ENCODE results near the gene SPACA9. TPM values are rescaled to one million over a fixed set of nuclear protein-coding genes. Genes with fewer than 3 reads are reported as not detected.

The SPACA9 gene
- total RNA-seq = 1 to 10 TPM; 1.6 to 2.6 TPM

DNA sequence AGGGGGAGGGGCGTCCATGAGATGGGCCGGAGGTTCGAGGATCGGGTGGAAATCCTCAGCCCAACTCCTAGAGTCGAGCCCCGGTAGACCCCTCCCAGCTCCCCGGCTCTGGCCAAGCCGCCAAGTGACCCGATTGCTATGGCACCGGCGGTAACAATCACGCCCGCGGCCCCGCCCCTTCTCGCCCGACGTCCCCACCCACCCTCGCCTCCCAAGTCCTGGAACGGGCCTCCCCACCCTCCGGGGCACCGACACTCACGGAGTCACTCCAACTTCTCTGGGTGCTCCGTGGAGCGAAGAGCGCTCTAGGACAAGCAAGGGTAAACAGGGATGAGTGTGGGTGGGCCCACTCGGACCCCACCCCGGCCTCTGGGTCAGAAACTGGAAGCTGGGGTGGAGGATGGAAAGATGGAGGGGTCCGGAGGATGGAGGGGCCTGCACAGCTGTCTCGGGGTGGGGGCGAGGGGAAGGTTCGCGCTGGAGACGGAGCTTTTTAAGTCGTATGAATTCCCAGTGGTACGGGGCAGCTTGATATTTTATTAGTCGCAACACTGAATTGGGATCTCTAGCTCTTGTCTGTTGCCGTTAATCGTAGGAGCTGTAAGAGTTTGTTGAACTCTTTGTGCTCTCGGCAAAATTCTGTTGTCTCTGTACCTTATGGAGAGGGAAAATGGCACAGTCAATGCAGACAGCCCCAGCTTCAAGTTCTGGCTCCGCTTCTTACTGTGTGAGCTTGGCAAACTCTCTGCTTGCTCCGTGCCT, at the start of gene SPACA9:
Gene SPACA9 (plus strand): TSS at position 204 of the 762 bp plus-strand sequence. CDS start 5,050 bp downstream, outside the sequence.
- CTCF ChIA-PET = interaction anchor here (0.8 to 2.5 kb wide), 4 partner anchors 22 to 265 kb away, joined by 3 to 10 read pairs (median 4); no protein-coding TSS in a partner anchor
- H3K9me3 Mint-ChIP-seq (ENCODE audit: low read depth) = no peaks in the 10 kb centered on the region
- peaks cover 37% of the 10 kb centered on the region for H3K4me1 Mint-ChIP-seq
- ATAC-seq = peak; percentile 48
- peak within 1 kb of the TSS; percentile 70 for H3K27ac Mint-ChIP-seq
- DNase-seq = no peak
- no peaks in the 10 kb centered on the region for H3K36me3 Mint-ChIP-seq
- peaks cover 21% of the 10 kb centered on the region for H3K27me3 Mint-ChIP-seq
- peak within 1 kb of the TSS; percentile 70 for H3K4me3 Mint-ChIP-seq

DNA sequence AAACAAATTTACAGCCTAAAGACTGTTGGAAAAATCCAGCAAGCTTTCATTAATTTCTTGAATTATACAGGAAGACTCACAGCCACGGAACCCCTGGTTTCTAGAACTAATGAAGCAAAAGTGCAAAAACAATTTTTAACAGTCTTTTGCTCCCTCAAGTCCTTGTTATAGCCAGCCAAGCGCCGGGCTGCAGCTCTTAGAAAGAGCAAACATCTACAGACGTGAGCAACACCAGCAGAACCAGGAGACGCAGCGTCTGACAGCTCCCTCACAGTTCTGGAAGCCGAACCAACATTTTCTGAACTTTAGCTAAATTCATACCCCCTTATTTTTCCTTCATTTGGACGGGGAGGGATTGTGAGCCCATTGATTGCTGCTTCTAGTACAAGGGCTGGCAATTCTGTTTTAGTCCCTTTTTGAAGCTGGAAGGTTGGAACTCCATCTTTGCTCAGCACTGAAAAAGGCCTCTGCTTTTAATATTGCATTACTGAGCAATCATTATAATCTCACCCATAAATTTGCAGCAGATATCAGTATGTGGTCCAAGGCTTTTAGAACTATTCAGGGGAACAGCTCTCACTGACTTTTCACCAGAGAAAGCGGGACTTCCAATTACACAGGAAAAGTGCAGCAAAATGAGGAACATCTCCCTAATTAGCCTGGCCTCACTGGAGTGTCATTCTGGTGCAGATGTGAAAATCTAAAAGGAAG, 46.4 kb upstream of the SPACA9 start:
- H3K4me3 Mint-ChIP-seq = no peak overlapping the region
- no peaks in the 10 kb centered on the region for H3K4me1 Mint-ChIP-seq
- CTCF ChIA-PET = interaction anchor here (0.7 to 1.3 kb wide), 3 partner anchors 9 to 113 kb away, joined by 3 to 4 read pairs (median 4); no protein-coding TSS in a partner anchor
- H3K9me3 Mint-ChIP-seq (ENCODE audit: low read depth) = no peaks in the 10 kb centered on the region
- H3K27me3 Mint-ChIP-seq = peaks cover 16% of the 10 kb centered on the region
- no peaks in the 10 kb centered on the region for H3K36me3 Mint-ChIP-seq
- ATAC-seq (no peak), DNase-seq (no peak)
- no peak overlapping the region for H3K27ac Mint-ChIP-seq

GRCh38 chr9:132833550-132834121, 45.1 kb upstream of the SPACA9 start:
- H3K4me1 Mint-ChIP-seq = no peaks in the 10 kb centered on the region
- no peak for ATAC-seq
- DNase-seq = no peak
- H3K36me3 Mint-ChIP-seq = no peaks in the 10 kb centered on the region
- H3K9me3 Mint-ChIP-seq (ENCODE audit: low read depth) = no peaks in the 10 kb centered on the region
- CTCF ChIA-PET = no interaction called here
- H3K4me3 Mint-ChIP-seq = no peak overlapping the region
- no peak overlapping the region for H3K27ac Mint-ChIP-seq
- H3K27me3 Mint-ChIP-seq = peaks cover 27% of the 10 kb centered on the region

- CTCF ChIA-PET = no interaction called here
- no peak for DNase-seq
- ATAC-seq = no peak
- Mint-ChIP-seq H3K4me1 (no peaks in the 10 kb centered on the region), H3K9me3 (ENCODE audit: low read depth) (no peaks in the 10 kb centered on the region), H3K4me3 (no peak overlapping the region), H3K27me3 (peaks cover 27% of the 10 kb centered on the region), H3K36me3 (no peaks in the 10 kb centered on the region), H3K27ac (no peak overlapping the region)
Measured at GRCh38 chr9:132834343-132834742, 44.4 kb upstream of the SPACA9 start.

- Mint-ChIP-seq H3K27me3 (peaks cover 14% of the 10 kb centered on the region), H3K4me1 (no peaks in the 10 kb centered on the region), H3K36me3 (no peaks in the 10 kb centered on the region), H3K4me3 (no peak overlapping the region), H3K9me3 (ENCODE audit: low read depth) (no peaks in the 10 kb centered on the region), H3K27ac (no peak overlapping the region)
- no peak for DNase-seq
- no peak for ATAC-seq
- CTCF ChIA-PET = no interaction called here
Measured at GRCh38 chr9:132837501-132838286, 41.0 kb upstream of the SPACA9 start.

DNA sequence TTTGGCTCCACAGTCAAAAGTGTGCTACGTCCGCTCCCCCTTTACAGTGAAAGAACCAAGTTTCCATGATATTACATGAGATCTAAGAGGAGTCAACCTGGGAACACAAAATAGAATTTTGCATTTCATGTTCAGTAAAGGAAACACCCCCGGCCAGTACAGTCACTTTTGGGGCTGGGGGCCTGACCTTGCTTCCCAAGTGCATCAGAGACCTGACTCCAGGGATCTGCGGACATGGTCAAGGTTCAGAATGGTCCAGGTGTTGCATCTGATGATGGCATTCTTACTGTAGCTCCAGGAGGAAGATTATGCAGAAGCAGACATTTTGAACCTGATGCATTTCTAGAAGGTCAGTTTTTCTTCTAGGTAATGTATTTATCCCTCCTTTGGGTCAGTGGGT, 40.4 kb upstream of the SPACA9 start:
- CTCF ChIA-PET = no interaction called here
- no peak for ATAC-seq

DNA sequence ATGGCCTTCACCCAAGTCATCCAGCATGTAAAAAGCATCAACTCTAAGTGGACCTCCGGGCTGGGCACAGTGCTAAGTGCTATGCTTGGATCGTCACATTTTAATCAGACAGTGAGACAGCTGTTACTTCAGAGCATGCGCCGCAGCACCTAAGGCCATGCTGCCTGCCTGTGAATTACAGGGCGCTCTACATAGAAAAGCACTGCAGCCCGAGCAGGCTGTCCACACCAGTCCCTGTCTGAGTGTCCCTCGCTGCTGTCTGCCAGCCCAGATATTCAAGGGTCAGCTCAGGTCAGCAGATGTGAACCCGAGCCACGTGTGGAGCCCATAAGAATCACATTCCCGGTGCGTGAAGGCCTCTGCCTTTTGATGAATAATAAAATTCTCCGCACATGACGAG, 37.7 kb upstream of the SPACA9 start:
- H3K4me1 Mint-ChIP-seq = no peaks in the 10 kb centered on the region
- H3K27me3 Mint-ChIP-seq = peaks cover 12% of the 10 kb centered on the region
- ATAC-seq (no peak), DNase-seq (no peak)
- H3K27ac Mint-ChIP-seq = no peak overlapping the region
- H3K9me3 Mint-ChIP-seq (ENCODE audit: low read depth) = no peaks in the 10 kb centered on the region
- CTCF ChIA-PET = interaction anchor here (1.0 kb wide), 1 partner anchor 9 kb away, joined by 4 read pairs; no protein-coding TSS in a partner anchor
- no peak overlapping the region for H3K4me3 Mint-ChIP-seq
- H3K36me3 Mint-ChIP-seq = no peaks in the 10 kb centered on the region

More for the DNA sequence above, 40.4 kb upstream of the SPACA9 start:
- Mint-ChIP-seq H3K27me3 (peaks cover 14% of the 10 kb centered on the region), H3K27ac (no peak overlapping the region), H3K4me3 (no peak overlapping the region), H3K4me1 (no peaks in the 10 kb centered on the region), H3K9me3 (ENCODE audit: low read depth) (no peaks in the 10 kb centered on the region), H3K36me3 (no peaks in the 10 kb centered on the region)
- no peak for DNase-seq

DNA sequence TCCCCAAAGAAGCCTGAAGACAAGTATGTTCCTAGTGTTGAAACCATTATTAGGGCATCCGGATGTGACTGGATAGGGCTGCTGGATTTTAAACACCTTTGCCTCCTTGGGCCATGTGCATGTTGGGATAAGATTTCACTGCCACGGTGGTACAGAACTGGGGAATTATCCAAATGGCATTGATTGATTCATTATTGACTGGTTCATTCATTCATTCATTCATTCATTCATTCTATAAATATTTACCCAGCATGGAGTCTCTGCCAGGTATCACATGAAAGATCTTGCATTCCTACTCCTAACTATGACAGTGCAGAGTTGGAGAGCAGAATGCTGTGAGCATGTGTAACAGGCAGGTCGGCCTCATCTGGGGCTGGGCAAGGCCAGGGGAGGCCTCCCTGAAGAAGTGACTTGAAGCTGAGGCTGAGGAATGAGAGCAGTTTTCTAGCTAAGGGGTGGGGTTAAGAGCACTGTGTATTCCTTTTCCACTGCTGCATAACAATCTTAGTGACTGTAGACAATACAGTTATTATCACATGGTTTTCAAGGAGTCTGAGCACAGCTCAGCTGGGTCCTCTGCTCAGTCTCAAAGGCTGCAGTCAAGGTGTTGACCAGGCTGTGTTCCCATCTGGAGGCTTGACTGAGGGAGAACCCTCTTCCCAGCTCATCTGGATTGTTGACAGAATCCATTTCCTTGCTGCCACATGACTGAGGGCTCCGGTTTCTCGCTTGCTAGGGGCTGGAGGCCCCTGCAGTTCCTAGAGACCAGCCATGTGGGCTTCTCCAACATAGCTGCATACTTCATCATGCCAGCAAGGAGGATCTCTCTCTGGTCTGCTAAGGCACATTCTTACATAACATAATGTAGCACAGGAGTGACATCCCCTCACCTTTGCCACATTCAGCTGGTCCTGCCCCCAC, 36.3 kb upstream of the SPACA9 start:
- CTCF ChIA-PET = no interaction called here
- ATAC-seq = no peak
- no peaks in the 10 kb centered on the region for H3K36me3 Mint-ChIP-seq

GRCh38 chr9:132846109-132846917, 32.4 kb upstream of the SPACA9 start:
- H3K27ac Mint-ChIP-seq = no peak overlapping the region
- ATAC-seq (no peak), DNase-seq (no peak)
- H3K4me1 Mint-ChIP-seq = peaks cover 19% of the 10 kb centered on the region
- H3K9me3 Mint-ChIP-seq (ENCODE audit: low read depth) = no peaks in the 10 kb centered on the region
- H3K27me3 Mint-ChIP-seq = no peaks in the 10 kb centered on the region
- CTCF ChIA-PET = no interaction called here
- no peak overlapping the region for H3K4me3 Mint-ChIP-seq
- no peaks in the 10 kb centered on the region for H3K36me3 Mint-ChIP-seq

More for the DNA sequence above, 36.3 kb upstream of the SPACA9 start:
- Mint-ChIP-seq H3K4me1 (no peaks in the 10 kb centered on the region), H3K27ac (no peak overlapping the region), H3K4me3 (no peak overlapping the region), H3K9me3 (ENCODE audit: low read depth) (no peaks in the 10 kb centered on the region), H3K27me3 (peaks cover 10% of the 10 kb centered on the region)
- no peak for DNase-seq

GRCh38 chr9:132846918-132847515, 31.7 kb upstream of the SPACA9 start:
- H3K36me3 Mint-ChIP-seq = no peaks in the 10 kb centered on the region
- DNase-seq = no peak
- no peak overlapping the region for H3K27ac Mint-ChIP-seq
- H3K9me3 Mint-ChIP-seq (ENCODE audit: low read depth) = no peaks in the 10 kb centered on the region
- no peak for ATAC-seq
- H3K4me1 Mint-ChIP-seq = peaks cover 22% of the 10 kb centered on the region
- CTCF ChIA-PET = no interaction called here
- H3K27me3 Mint-ChIP-seq = no peaks in the 10 kb centered on the region
- no peak overlapping the region for H3K4me3 Mint-ChIP-seq

GRCh38 chr9:132849185-132849706, 29.5 kb upstream of the SPACA9 start:
- H3K4me3 Mint-ChIP-seq = peak overlapping the region; percentile 20
- no peak for DNase-seq
- CTCF ChIA-PET = interaction anchor here (0.6 to 3.3 kb wide), 12 partner anchors 13 to 124 kb away, joined by 3 to 15 read pairs (median 4); no protein-coding TSS in a partner anchor
- H3K36me3 Mint-ChIP-seq = no peaks in the 10 kb centered on the region
- peaks cover 2% of the 10 kb centered on the region for H3K27me3 Mint-ChIP-seq
- peaks cover 24% of the 10 kb centered on the region for H3K4me1 Mint-ChIP-seq
- H3K27ac Mint-ChIP-seq = peak overlapping the region; percentile 49
- no peak for ATAC-seq
- no peaks in the 10 kb centered on the region for H3K9me3 Mint-ChIP-seq (ENCODE audit: low read depth)

All from activated CD8-positive, alpha-beta memory T cell treated with anti-CD3 and anti-CD28 coated beads, Interleukin-2, amount 10 ng/mL, durations not matched to agents 7 days and 5 days (primary cell).